K562 (cell line): ENCODE results near the gene SHB. TPM values are rescaled to one million over a fixed set of nuclear protein-coding genes. Genes with fewer than 3 reads are reported as not detected.

Experiments used
- ARHGAP35 ChIP-seq: fragments of 450-650 bp; IDR thresholded peaks from 2 replicates; pipeline ENCODE4 v1.6.1; 2018; ENCODE audit not compliant: partially characterized antibody
- BCOR ChIP-seq: fragments of 450-650 bp; IDR thresholded peaks from 2 replicates; pipeline ENCODE4 v1.6.1; 2016
- BHLHE40 ChIP-seq: IDR thresholded peaks from 2 replicates; pipeline ENCODE4 v1.6.1; 2011; ENCODE audit warnings: low read length, improper control_type of control experiment
- CBX3 ChIP-seq, 2 experiments: IDR thresholded peaks; 1 replicate in 1 of 2; 2 replicates in 1 of 2; pipeline ENCODE4 v1.6.1; 2012; ENCODE audit warnings: inconsistent platforms in 2 of 2, low read length in 2 of 2, borderline replicate concordance in 1 of 2, control low read depth in 1 of 2
- CBX5 ChIP-seq: IDR thresholded peaks from 2 replicates; pipeline ENCODE4 v1.6.1; 2014; ENCODE audit warnings: low read depth, borderline replicate concordance
- ELF2 ChIP-seq: fragments of 250-450 bp; sonication (Bioruptor Pico); IDR thresholded peaks from 2 replicates; pipeline ENCODE4 v1.5.0; 2021; ENCODE audit warnings: mild to moderate bottlenecking
- HBP1 ChIP-seq: fragments of 450-650 bp; formaldehyde crosslinking; IDR thresholded peaks from 2 replicates; pipeline ENCODE4 v1.4.0; 2022; ENCODE audit warnings: missing genetic modification characterization
- MEF2D ChIP-seq: conservative IDR thresholded peaks from 2 replicates; pipeline ENCODE4 v1.6.1; 2016; ENCODE audit warnings: low read depth, missing genetic modification characterization, missing compliant biosample characterization
- POLR2AphosphoS2 ChIP-seq: IDR thresholded peaks from 2 replicates; pipeline ENCODE4 v1.6.1; 2012; ENCODE audit warnings: low read length, improper control_type of control experiment
- RBM17 ChIP-seq: fragments of 200-400 bp; formaldehyde crosslinking; IDR thresholded peaks from 2 replicates; pipeline ENCODE4 v1.6.1; 2017; ENCODE audit warnings: low read depth, mild to moderate bottlenecking, low read length, borderline replicate concordance
- RBM39 ChIP-seq: fragments of 200-400 bp; formaldehyde crosslinking; optimal IDR thresholded peaks from 2 replicates; pipeline ENCODE3; 2018; ENCODE audit warnings: low read depth, low read length
- STAT5B ChIP-seq: fragments of 250-450 bp; sonication (Bioruptor Pico); IDR thresholded peaks from 2 replicates; pipeline ENCODE4 v1.8.0; 2021; ENCODE audit warnings: mild to moderate bottlenecking, inconsistent platforms
- ZNF280B ChIP-seq: fragments of 250-450 bp; sonication (Bioruptor Pico); IDR thresholded peaks from 2 replicates; pipeline ENCODE4 v1.5.1; 2021; ENCODE audit warnings: mild to moderate bottlenecking
- ZNF589 ChIP-seq: fragments of 200-800 bp; sonication (Bioruptor generic); IDR thresholded peaks from 2 replicates; pipeline ENCODE4 v1.6.1; 2016; ENCODE audit warnings: low read depth, missing genetic modification characterization, missing compliant biosample characterization
- ZNF695 ChIP-seq: fragments of 450-650 bp; formaldehyde crosslinking; IDR thresholded peaks from 2 replicates; pipeline ENCODE4 v1.4.0; 2020; ENCODE audit warnings: mild to moderate bottlenecking, moderate library complexity
- ZNF785 ChIP-seq: fragments of 250-450 bp; sonication (Bioruptor Pico); IDR thresholded peaks from 2 replicates; pipeline ENCODE4 v1.4.0; 2020; ENCODE audit warnings: mild to moderate bottlenecking
- polyA plus RNA-seq, 8 experiments: library from polyadenylated mRNA; depleted of rRNA in 4 of 8; stranded (reverse) in 5 of 8; unstranded in 3 of 8; fragments of >200 nt; fragmentation: Nextera tagmentation in 2 of 8; fragmentation: Illumina TruSeq in 1 of 8; extraction: Ambion mirVana in 2 of 8; extraction: Trizol in 1 of 8; gene quantifications; 2 replicates each; pipeline versions ENCODE4 v1.2.1 to v1.2.3, GENCODE V29; 2011 to 2014; ENCODE audit warnings: inconsistent platforms in 1 of 8, missing spikeins in 1 of 8
- total RNA-seq, 7 experiments: library from RNA; depleted of rRNA in 6 of 7; stranded (reverse); fragments of >200 nt in 6 of 7; fragmentation: Illumina TruSeq in 2 of 7; extraction: Trizol in 2 of 7; gene quantifications; 2 replicates each; pipeline versions ENCODE4 v1.2.1 to v1.2.3, GENCODE V29; 2011 to 2021; ENCODE audit warnings: low replicate concordance in 1 of 7
- TF ChIP-seq, protein P1 (sequence below): fragments of 250-450 bp; sonication (Bioruptor Pico); IDR thresholded peaks from 2 replicates; pipeline ENCODE4 v1.8.0; 2022; ENCODE audit warnings: inconsistent platforms, mild to moderate bottlenecking, moderate library complexity, borderline replicate concordance
- TF ChIP-seq, protein P2 (sequence below), 3 experiments: IDR thresholded peaks in 2 of 3; conservative IDR thresholded peaks in 1 of 3; 2 replicates each; pipeline ENCODE4 v1.5.1; 2011 to 2012; ENCODE audit warnings: low read length in 3 of 3, mild to moderate bottlenecking in 3 of 3, control low read depth in 2 of 3, improper control_type of control experiment in 1 of 3, inconsistent platforms in 1 of 3, low read depth in 1 of 3, mixed read lengths in 1 of 3, moderate library complexity in 1 of 3; ENCODE audit not compliant: insufficient read depth in 2 of 3
- TF ChIP-seq, protein P3 (sequence below): fragments of 450-650 bp; IDR thresholded peaks from 2 replicates; pipeline ENCODE4 v1.6.1; 2018; ENCODE audit warnings: mild to moderate bottlenecking, low read depth; ENCODE audit not compliant: partially characterized antibody
- TF ChIP-seq, protein P4 (sequence below): sonication (generic); formaldehyde crosslinking; IDR thresholded peaks from 2 replicates; pipeline ENCODE4 v1.8.0; 2022; ENCODE audit warnings: mild to moderate bottlenecking, missing genetic modification reagents

SHB gene
- total and polyA plus RNA-seq, 9 of the 15 experiments (the other 6 are each of a cell fraction or from before 2014, with no cell fraction given): 0.78 to 16.0 (median 5.3) TPM

DNA sequence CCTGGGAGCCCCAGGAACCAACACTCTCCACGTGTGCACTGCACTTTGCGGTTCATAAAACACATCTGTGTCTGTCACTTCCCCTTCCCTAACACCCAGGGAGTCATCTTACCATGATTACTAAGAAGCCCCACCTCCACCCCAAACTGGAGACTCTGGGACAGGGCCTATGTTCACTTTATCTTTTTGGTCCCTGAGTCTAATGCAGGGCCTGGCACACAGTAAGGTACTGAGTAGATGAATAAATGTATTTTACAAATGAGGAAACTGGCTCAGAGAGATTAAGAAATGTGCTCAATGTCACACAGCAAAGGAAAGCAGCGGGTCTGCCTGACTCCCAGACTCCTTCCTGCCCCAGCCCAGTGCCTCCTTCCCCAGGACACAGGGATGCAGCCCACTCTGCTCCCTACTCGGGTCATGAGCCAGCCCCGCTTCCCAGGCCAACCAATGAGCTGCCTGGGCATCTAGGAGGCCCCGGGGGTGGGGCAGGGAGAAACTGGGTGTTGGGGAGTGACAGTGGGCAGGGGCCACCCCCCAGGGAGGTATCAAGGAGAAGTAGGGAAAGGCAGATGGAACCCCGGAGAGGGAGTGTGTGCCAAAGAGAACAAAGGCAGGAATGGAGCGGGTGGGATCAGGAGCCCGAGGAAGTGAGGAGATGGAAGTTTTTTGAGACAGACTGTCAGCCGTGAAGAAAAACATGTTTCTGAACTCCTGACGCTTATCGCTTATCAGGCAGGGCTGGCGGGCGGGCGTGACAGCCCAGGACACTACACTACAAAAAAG lies 30.5 kb downstream of the SHB start (continued):
- TF ChIP-seq ELF2 (CRISPR knock-in tag) (no peak), ZNF280B (CRISPR knock-in tag) (no peak), ZNF785 (CRISPR knock-in tag) (no peak), CBX5 (no peak), HBP1 (CRISPR knock-in tag) (no peak), ZNF695 (no peak), ZNF589 (CRISPR knock-in tag) (no peak), BCOR (peak; percentile 97), RBM17 (no peak), POLR2AphosphoS2 (no peak), BHLHE40 (peak; percentile 40), MEF2D (tag) (no peak), STAT5B (CRISPR knock-in tag) (no peak), CBX3 (IDR thresholded peaks at IDR 0.05; ENCODE audit: borderline replicate concordance in 1 of 2, low read length in 2 of 2) (peak in 1 of 2 experiments; percentile 64; a peak in 1 of 3 replicates), RBM39 (no peak), ARHGAP35 (no peak)
- TF ChIP-seq, protein P1, sequence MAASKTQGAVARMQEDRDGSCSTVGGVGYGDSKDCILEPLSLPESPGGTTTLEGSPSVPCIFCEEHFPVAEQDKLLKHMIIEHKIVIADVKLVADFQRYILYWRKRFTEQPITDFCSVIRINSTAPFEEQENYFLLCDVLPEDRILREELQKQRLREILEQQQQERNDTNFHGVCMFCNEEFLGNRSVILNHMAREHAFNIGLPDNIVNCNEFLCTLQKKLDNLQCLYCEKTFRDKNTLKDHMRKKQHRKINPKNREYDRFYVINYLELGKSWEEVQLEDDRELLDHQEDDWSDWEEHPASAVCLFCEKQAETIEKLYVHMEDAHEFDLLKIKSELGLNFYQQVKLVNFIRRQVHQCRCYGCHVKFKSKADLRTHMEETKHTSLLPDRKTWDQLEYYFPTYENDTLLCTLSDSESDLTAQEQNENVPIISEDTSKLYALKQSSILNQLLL: no peak
- TF ChIP-seq, protein P2, sequence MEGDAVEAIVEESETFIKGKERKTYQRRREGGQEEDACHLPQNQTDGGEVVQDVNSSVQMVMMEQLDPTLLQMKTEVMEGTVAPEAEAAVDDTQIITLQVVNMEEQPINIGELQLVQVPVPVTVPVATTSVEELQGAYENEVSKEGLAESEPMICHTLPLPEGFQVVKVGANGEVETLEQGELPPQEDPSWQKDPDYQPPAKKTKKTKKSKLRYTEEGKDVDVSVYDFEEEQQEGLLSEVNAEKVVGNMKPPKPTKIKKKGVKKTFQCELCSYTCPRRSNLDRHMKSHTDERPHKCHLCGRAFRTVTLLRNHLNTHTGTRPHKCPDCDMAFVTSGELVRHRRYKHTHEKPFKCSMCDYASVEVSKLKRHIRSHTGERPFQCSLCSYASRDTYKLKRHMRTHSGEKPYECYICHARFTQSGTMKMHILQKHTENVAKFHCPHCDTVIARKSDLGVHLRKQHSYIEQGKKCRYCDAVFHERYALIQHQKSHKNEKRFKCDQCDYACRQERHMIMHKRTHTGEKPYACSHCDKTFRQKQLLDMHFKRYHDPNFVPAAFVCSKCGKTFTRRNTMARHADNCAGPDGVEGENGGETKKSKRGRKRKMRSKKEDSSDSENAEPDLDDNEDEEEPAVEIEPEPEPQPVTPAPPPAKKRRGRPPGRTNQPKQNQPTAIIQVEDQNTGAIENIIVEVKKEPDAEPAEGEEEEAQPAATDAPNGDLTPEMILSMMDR (IDR thresholded peaks at IDR 0.05 in 2 of 3, conservative IDR thresholded peaks at IDR 0.05 in 1 of 3; ENCODE audit: insufficient read depth in 2 of 3, low read depth in 1 of 3, low read length in 3 of 3): no peak
- TF ChIP-seq, protein P3, sequence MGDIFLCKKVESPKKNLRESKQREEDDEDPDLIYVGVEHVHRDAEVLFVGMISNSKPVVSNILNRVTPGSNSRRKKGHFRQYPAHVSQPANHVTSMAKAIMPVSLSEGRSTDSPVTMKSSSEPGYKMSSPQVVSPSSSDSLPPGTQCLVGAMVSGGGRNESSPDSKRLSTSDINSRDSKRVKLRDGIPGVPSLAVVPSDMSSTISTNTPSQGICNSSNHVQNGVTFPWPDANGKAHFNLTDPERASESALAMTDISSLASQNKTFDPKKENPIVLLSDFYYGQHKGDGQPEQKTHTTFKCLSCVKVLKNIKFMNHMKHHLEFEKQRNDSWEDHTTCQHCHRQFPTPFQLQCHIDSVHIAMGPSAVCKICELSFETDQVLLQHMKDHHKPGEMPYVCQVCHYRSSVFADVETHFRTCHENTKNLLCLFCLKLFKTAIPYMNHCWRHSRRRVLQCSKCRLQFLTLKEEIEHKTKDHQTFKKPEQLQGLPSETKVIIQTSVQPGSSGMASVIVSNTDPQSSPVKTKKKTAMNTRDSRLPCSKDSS: no peak
- TF ChIP-seq, protein P4, sequence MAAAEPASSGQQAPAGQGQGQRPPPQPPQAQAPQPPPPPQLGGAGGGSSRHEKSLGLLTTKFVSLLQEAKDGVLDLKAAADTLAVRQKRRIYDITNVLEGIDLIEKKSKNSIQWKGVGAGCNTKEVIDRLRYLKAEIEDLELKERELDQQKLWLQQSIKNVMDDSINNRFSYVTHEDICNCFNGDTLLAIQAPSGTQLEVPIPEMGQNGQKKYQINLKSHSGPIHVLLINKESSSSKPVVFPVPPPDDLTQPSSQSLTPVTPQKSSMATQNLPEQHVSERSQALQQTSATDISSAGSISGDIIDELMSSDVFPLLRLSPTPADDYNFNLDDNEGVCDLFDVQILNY (CRISPR knock-in tag): no peak
